Measurements from ENCODE around the gene REXO4.
"Not testable (repeated sequence)": the region's sequence is repeated elsewhere in the genome, so short reads cannot be mapped to it uniquely, and the experiment has no call there.

REXO4 gene

GRCh38 chr9:133419005-133419404 lies 1.2 kb upstream of the REXO4 start:
- DNase-seq, result no peak

- DNase-seq, result no peak
These were observed 2.6 kb downstream of the REXO4 start for GRCh38 chr9:133415170-133415569.

- no peak for DNase-seq
These were observed 9.8 kb downstream of the REXO4 start for GRCh38 chr9:133408042-133408441.

GRCh38 chr9:133406480-133407307 lies 11.1 kb downstream of the REXO4 start:
- peak; percentile 80 to 82 for DNase-seq

- no peak for DNase-seq
These were observed 12.0 kb downstream of the REXO4 start for GRCh38 chr9:133405508-133406438.

GRCh38 chr9:133404454-133405002 lies 13.3 kb downstream of the REXO4 start:
- no peak for DNase-seq

- peak; percentile 62 to 64 for DNase-seq
These were observed 13.9 kb downstream of the REXO4 start for GRCh38 chr9:133403766-133404453.

GRCh38 chr9:133402689-133403088 lies 15.1 kb downstream of the REXO4 start:
- no peak for DNase-seq

- DNase-seq, result no peak
These were observed 16.2 kb downstream of the REXO4 start for GRCh38 chr9:133401588-133401987.

- DNase-seq, result no peak
These were observed 17.5 kb downstream of the REXO4 start for GRCh38 chr9:133400292-133400691.

GRCh38 chr9:133397895-133398294 lies 19.9 kb downstream of the REXO4 start:
- DNase-seq, result no peak

GRCh38 chr9:133397370-133397769 lies 20.4 kb downstream of the REXO4 start:
- DNase-seq, result no peak

GRCh38 chr9:133396952-133397351 lies 20.9 kb downstream of the REXO4 start:
- no peak for DNase-seq

- DNase-seq, result no peak
These were observed 23.0 kb downstream of the REXO4 start for GRCh38 chr9:133394687-133395271.

- DNase-seq, result no peak
These were observed 24.4 kb downstream of the REXO4 start for GRCh38 chr9:133393399-133393798.

- DNase-seq, result not testable (repeated sequence)
These were observed 25.5 kb downstream of the REXO4 start for GRCh38 chr9:133392308-133392707.

- DNase-seq, result not testable (repeated sequence)
These were observed 26.4 kb downstream of the REXO4 start for GRCh38 chr9:133391449-133391848.

- DNase-seq, result no peak
These were observed 27.1 kb downstream of the REXO4 start for GRCh38 chr9:133390713-133391112.

GRCh38 chr9:133389562-133389961 lies 28.2 kb downstream of the REXO4 start:
- no peak for DNase-seq

- no peak for DNase-seq
These were observed 28.7 kb downstream of the REXO4 start for GRCh38 chr9:133389025-133389557.

GRCh38 chr9:133387680-133388079 lies 30.1 kb downstream of the REXO4 start:
- no peak for DNase-seq

- DNase-seq, result no peak
These were observed 31.5 kb downstream of the REXO4 start for GRCh38 chr9:133386338-133386737.
